Spleen (tissue), 7 donors: ENCODE results near the gene TRABD2A.

Experiments used
- CTCF ChIP-seq, 11 experiments: fragments of 200-600 bp in 7 of 11; fragments of 450-650 bp in 4 of 11; sonication (generic) in 4 of 11; IDR thresholded peaks in 8 of 11; conservative IDR thresholded peaks in 3 of 11; 1 replicate in 7 of 11; 2 replicates in 4 of 11; pipeline versions ENCODE4 v1.4.0 to v1.8.0; 2016 to 2021; ENCODE audit warnings: antibody characterized with exemption in 11 of 11, inconsistent platforms in 4 of 11, mild to moderate bottlenecking in 1 of 11
- POLR2A ChIP-seq, 3 donors: fragments of 450-650 bp; IDR thresholded peaks; one replicate each; pipeline ENCODE4 v1.5.1; 2017; ENCODE audit warnings: antibody characterized with exemption in 3 of 3, mild to moderate bottlenecking in 1 of 3
- donor health status: DM: no; HTN: no; CAD: no; lungs with moderate emphysema.
- donor health status: DM: no; HTN: no; CAD: no.
- donor health status: DM: no; HTN: no; CAD: no.

- TF ChIP-seq CTCF (IDR thresholded peaks at IDR 0.05 in 8 of 11, conservative IDR thresholded peaks at IDR 0.05 in 3 of 11): peak; percentile 98 to 100 (median 99)
- no peak for TF ChIP-seq POLR2A (IDR thresholded peaks at IDR 0.05)
These were observed 45.0 kb upstream of the TRABD2A start for GRCh38 chr2:84925724-84926376.
